Transverse colon (tissue), 4 donors: Measurements from ENCODE around the gene SGCA. TPM values are rescaled to one million over a fixed set of nuclear protein-coding genes. Genes with fewer than 3 reads are reported as not detected.

ENCODE experiments used
- DNase-seq: peaks from one replicate; pipeline ENCODE4 v3.0.0-alpha.2; 2019
- H3K27ac ChIP-seq, 4 donors: fragments of 200-600 bp; sonication (generic); 2 replicates each; pipeline ENCODE4 v1.5.1; 2016 to 2018; ENCODE audit warnings: inconsistent platforms in 4 of 4
- H3K27me3 ChIP-seq: fragments of 200-600 bp; sonication (generic); 2 replicates; pipeline ENCODE4 v1.5.1; 2017; ENCODE audit warnings: inconsistent platforms
- H3K36me3 ChIP-seq, 4 donors: fragments of 200-600 bp; sonication (generic); 2 replicates each; pipeline ENCODE4 v1.5.1; 2017 to 2019; ENCODE audit warnings: inconsistent platforms in 4 of 4
- H3K4me1 ChIP-seq, 4 donors: fragments of 200-600 bp; sonication (generic); 2 replicates each; pipeline ENCODE4 v1.5.1; 2017 to 2020; ENCODE audit warnings: inconsistent platforms in 4 of 4
- H3K4me3 ChIP-seq, 4 donors: fragments of 200-600 bp; sonication (generic); 1 replicate in 1 of 4; 2 replicates in 3 of 4; pipeline versions ENCODE4 v1.5.1 to v1.6.1; 2017 to 2019; ENCODE audit warnings: inconsistent platforms in 4 of 4
- H3K9me3 ChIP-seq, 2 donors: fragments of 200-600 bp; sonication (generic); 2 replicates each; pipeline ENCODE4 v1.5.1; 2017 to 2019; ENCODE audit warnings: inconsistent platforms in 2 of 2
- CTCF ChIP-seq, 5 experiments: fragments of 200-600 bp in 3 of 5; fragments of 450-650 bp in 2 of 5; sonication (generic) in 3 of 5; IDR thresholded peaks; 1 replicate in 2 of 5; 2 replicates in 3 of 5; pipeline ENCODE4 v1.5.1; 2016 to 2017; ENCODE audit warnings: antibody characterized with exemption in 5 of 5, inconsistent platforms in 3 of 5, mild to moderate bottlenecking in 2 of 5, moderate library complexity in 1 of 5
- EP300 ChIP-seq: sonication (generic); formaldehyde crosslinking; IDR thresholded peaks from one replicate; pipeline ENCODE4 v1.6.1; 2017; ENCODE audit warnings: antibody characterized with exemption, low read depth
- POLR2A ChIP-seq: fragments of 450-650 bp; IDR thresholded peaks from one replicate; pipeline ENCODE4 v1.6.1; 2016; ENCODE audit warnings: antibody characterized with exemption, mild to moderate bottlenecking, moderate library complexity
- POLR2AphosphoS5 ChIP-seq, 3 donors: sonication (generic); formaldehyde crosslinking; IDR thresholded peaks; one replicate each; pipeline ENCODE4 v1.6.1; 2016; ENCODE audit warnings: antibody characterized with exemption in 3 of 3
- WGBS, 2 donors: methylation state at CpG; one replicate each; pipeline ENCODE4 v1.1.5; 2018; ENCODE audit warnings: low coverage in 1 of 2; 5-methylcytosine and 5-hydroxymethylcytosine counted together
- in situ Hi-C, 4 donors: fragments of 200-750 bp; cut with MboI; loops; one replicate each; pipeline versions ENCODE4 v1.15.0 to v1.15.1; 2017; ENCODE audit warnings: low sequenced_read_pairs in 3 of 4, low pct_ligation_motif_present in 1 of 4, low pct_unique_long_range_greater_than_20kb in 1 of 4
- intact Hi-C: fragments of 100-400 bp; cut with DNase I; formaldehyde crosslinking; loops from one replicate; pipeline ENCODE4 v1.15.1; 2023; ENCODE audit warnings: low total_unique reads
- total RNA-seq, 4 donors: library from RNA; depleted of rRNA; stranded (reverse); fragments of >200 nt; gene quantifications; one replicate each; pipeline ENCODE4 v1.1.0, GENCODE V29; 2016

Gene SGCA
- total RNA-seq, 4 donors from 2014 or later: 3.7 to 65.3 (median 7.6) TPM

GRCh38 chr17:50169121-50169764 lies 3.4 kb downstream of the SGCA start:
- in situ Hi-C loops: no loop called here
- WGBS, 2 donors: 18% methylated on average over 14 of the region's 14 CpGs; no CpG with 5 or more reads in 1 of the 2 donors
- no peak overlapping the region for H3K27ac ChIP-seq
- no peaks in the 10 kb centered on the region for H3K36me3 ChIP-seq
- H3K4me3 ChIP-seq: no peak overlapping the region
- H3K9me3 ChIP-seq: no peaks in the 10 kb centered on the region
- intact Hi-C loops: loop anchor here (1.0 kb wide), 1 partner anchor 127 kb away; no protein-coding TSS in a partner anchor
- peaks cover 0 to 15% (median 3%) of the 10 kb centered on the region in 4 donors for H3K4me1 ChIP-seq
- TF ChIP-seq POLR2AphosphoS5 (IDR thresholded peaks at IDR 0.05) (no peak), EP300 (no peak), CTCF (IDR thresholded peaks at IDR 0.05) (peak; percentile 66 to 96 (median 71)), POLR2A (no peak)
- H3K27me3 ChIP-seq: no peaks in the 10 kb centered on the region
- DNase-seq: peak; percentile 41

GRCh38 chr17:50169881-50170459 lies 4.2 kb downstream of the SGCA start:
- Histone ChIP-seq H3K4me1 (peaks cover 0 to 15% (median 3%) of the 10 kb centered on the region in 4 donors), H3K27ac (no peak overlapping the region), H3K4me3 (no peak overlapping the region), H3K36me3 (no peaks in the 10 kb centered on the region), H3K27me3 (no peaks in the 10 kb centered on the region), H3K9me3 (no peaks in the 10 kb centered on the region)
- no peak for TF ChIP-seq CTCF (IDR thresholded peaks at IDR 0.05)
- TF ChIP-seq EP300: no peak
- TF ChIP-seq POLR2A: no peak
- TF ChIP-seq POLR2AphosphoS5 (IDR thresholded peaks at IDR 0.05): no peak
- in situ Hi-C loops (no loop called here), intact Hi-C loops (loop anchor here (1.0 kb wide), 1 partner anchor 126 kb away; no protein-coding TSS in a partner anchor)
- WGBS, 2 donors: 87 to 100% methylated on average over 2 to 8 of the region's 9 CpGs
- no peak for DNase-seq

DNA sequence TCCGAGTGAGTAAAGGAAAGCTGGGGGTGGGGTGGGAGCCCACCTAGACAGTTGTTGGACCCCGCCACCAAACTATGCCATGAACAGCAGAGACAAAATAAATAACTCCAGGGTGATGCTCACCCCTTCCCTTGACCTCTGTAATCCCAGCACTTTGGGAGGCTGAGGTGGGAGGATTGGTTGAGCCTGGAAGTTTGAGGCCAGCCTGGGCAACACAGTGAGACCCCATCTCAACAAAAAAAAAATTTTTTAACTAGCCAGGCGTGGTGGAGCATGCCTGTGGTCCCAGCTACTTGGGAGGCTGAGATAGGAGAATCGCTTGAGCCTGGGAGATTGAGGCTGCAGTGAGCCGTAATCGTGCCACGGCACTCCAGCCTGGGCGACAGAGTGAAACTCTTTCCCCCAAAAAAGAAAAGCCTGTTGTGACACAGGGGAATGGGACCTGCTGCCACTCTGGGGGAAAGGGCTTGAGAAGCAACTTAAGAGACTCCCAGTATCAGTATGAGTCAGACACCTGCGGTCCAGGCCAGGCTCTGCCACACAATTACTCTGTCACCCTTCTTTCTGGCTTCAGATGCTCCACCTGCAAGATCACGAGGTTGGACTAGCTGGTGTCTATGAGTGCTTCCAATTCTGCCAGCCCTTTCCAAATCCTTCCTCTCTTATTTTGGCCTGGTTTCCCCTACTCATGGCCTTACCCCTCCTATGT lies 5.0 kb downstream of the SGCA start:
- 82% methylated on average over 10 of the region's 10 CpGs; no CpG with 5 or more reads in 1 of the 2 donors for WGBS, 2 donors
- intact Hi-C loops: no loop called here
- no peak for DNase-seq
- Histone ChIP-seq H3K4me3 (no peak overlapping the region), H3K27me3 (no peaks in the 10 kb centered on the region), H3K27ac (no peak overlapping the region), H3K9me3 (no peaks in the 10 kb centered on the region), H3K4me1 (peaks cover 4 to 19% (median 8%) of the 10 kb centered on the region in 4 donors), H3K36me3 (no peaks in the 10 kb centered on the region)
- TF ChIP-seq EP300 (no peak), POLR2A (no peak), POLR2AphosphoS5 (IDR thresholded peaks at IDR 0.05) (no peak), CTCF (IDR thresholded peaks at IDR 0.05) (no peak)
- in situ Hi-C loops: no loop called here

GRCh38 chr17:50171371-50172071 lies 5.7 kb downstream of the SGCA start:
- 90% methylated on average over 17 of the region's 17 CpGs; no CpG with 5 or more reads in 1 of the 2 donors for WGBS, 2 donors
- Histone ChIP-seq H3K27ac (no peak overlapping the region), H3K4me1 (peaks cover 5 to 22% (median 9%) of the 10 kb centered on the region in 4 donors), H3K36me3 (no peaks in the 10 kb centered on the region), H3K27me3 (no peaks in the 10 kb centered on the region), H3K9me3 (no peaks in the 10 kb centered on the region), H3K4me3 (no peak overlapping the region)
- in situ Hi-C loops (no loop called here), intact Hi-C loops (no loop called here)
- TF ChIP-seq POLR2AphosphoS5 (IDR thresholded peaks at IDR 0.05): no peak
- no peak for TF ChIP-seq CTCF (IDR thresholded peaks at IDR 0.05)
- TF ChIP-seq EP300: no peak
- TF ChIP-seq POLR2A: no peak
- DNase-seq: no peak
